ENCODE data around the gene SCUBE1. TPM values are rescaled to one million over a fixed set of nuclear protein-coding genes. Genes with fewer than 3 reads are reported as not detected.
"Not testable (repeated sequence)": the region's sequence is repeated elsewhere in the genome, so short reads cannot be mapped to it uniquely, and the experiment has no call there.

Gene SCUBE1
- total and polyA plus RNA-seq, 2 donors from 2014 or later = 2.3 to 7.1 TPM

DNA sequence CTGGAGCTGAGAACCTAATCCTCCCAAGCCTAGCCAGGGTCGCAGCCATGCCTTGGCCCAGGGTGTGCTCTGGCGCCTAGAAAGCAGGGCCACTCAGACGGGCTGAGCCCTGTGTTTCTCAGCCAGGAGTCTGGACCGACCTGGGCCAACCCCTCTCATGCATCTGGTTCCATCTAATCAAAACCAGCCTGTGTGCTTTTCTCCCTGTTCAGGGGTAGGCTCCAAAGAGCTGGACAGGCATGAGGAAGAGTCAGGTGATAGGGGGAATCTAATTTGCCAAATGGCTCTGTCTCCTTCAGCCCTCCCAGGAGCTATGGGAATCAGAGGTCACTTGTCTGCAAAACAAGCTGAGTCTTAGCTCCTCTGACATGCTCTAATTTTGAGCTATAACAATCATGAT lies 55.7 kb downstream of the SCUBE1 start:
- H3K27ac ChIP-seq (ENCODE audit: low read depth in 2 of 2, low read length in 2 of 2) = no peak overlapping the region
- H3K9ac ChIP-seq (ENCODE audit: low read length in 3 of 3) = no peak overlapping the region
- intact Hi-C loops (cut with DNase I) = no loop called here
- no peaks in the 10 kb centered on the region for H3K9me3 ChIP-seq (ENCODE audit: control insufficient read depth in 2 of 3, insufficient read depth in 1 of 3, low read length in 3 of 3)
- peaks cover 5 to 26% (median 9%) of the 10 kb centered on the region in 3 donors for H3K4me1 ChIP-seq (ENCODE audit: control insufficient read depth in 2 of 3, insufficient read depth in 2 of 3, low read depth in 1 of 3, low read length in 3 of 3)
- H3K4me3 ChIP-seq (ENCODE audit: low read length in 3 of 3) = no peak overlapping the region
- H3K36me3 ChIP-seq (ENCODE audit: control insufficient read depth in 2 of 3, insufficient read depth in 3 of 3, low read length in 3 of 3) = no peaks in the 10 kb centered on the region
- FAIRE-seq = no peak
- no peaks in the 10 kb centered on the region for H3K27me3 ChIP-seq (ENCODE audit: control insufficient read depth, insufficient read depth, low read length)
- DNase-seq = peak in 1 of 5 donors; percentile 34
- TF ChIP-seq, protein P1, sequence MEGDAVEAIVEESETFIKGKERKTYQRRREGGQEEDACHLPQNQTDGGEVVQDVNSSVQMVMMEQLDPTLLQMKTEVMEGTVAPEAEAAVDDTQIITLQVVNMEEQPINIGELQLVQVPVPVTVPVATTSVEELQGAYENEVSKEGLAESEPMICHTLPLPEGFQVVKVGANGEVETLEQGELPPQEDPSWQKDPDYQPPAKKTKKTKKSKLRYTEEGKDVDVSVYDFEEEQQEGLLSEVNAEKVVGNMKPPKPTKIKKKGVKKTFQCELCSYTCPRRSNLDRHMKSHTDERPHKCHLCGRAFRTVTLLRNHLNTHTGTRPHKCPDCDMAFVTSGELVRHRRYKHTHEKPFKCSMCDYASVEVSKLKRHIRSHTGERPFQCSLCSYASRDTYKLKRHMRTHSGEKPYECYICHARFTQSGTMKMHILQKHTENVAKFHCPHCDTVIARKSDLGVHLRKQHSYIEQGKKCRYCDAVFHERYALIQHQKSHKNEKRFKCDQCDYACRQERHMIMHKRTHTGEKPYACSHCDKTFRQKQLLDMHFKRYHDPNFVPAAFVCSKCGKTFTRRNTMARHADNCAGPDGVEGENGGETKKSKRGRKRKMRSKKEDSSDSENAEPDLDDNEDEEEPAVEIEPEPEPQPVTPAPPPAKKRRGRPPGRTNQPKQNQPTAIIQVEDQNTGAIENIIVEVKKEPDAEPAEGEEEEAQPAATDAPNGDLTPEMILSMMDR (IDR thresholded peaks at IDR 0.05; ENCODE audit: borderline replicate concordance, extremely low read depth, insufficient read depth) = no peak

DNA sequence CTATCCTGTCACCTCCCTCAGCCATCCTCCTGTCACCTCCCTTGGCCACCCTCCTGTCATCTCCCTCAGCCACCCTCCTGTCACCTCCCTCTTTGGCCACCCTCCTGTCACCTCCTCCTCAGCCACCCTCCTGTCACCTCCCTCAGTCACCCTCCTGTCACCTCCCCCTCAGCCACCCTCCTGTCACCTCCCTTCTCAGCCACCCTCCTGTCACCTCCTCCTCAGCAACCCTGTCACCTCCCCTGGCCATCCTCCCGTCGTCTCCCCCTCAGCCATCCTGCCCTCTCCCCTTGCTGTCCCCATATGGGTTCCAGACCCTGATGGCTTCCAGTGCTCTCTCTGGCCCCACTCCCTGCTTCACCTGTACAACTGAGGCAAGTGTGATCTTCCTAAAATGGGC lies 61.8 kb downstream of the SCUBE1 start:
- TF ChIP-seq, protein P1 (IDR thresholded peaks at IDR 0.05; ENCODE audit: borderline replicate concordance, extremely low read depth, insufficient read depth) = no peak
- intact Hi-C loops (cut with DNase I) = no loop called here
- Histone ChIP-seq H3K4me1 (ENCODE audit: control insufficient read depth in 2 of 3, insufficient read depth in 2 of 3, low read depth in 1 of 3, low read length in 3 of 3) (peaks cover 0 to 2% (median 0%) of the 10 kb centered on the region in 3 donors), H3K27ac (ENCODE audit: low read depth in 2 of 2, low read length in 2 of 2) (no peak overlapping the region), H3K9me3 (ENCODE audit: control insufficient read depth in 2 of 3, insufficient read depth in 1 of 3, low read length in 3 of 3) (no peaks in the 10 kb centered on the region), H3K27me3 (ENCODE audit: control insufficient read depth, insufficient read depth, low read length) (no peaks in the 10 kb centered on the region), H3K36me3 (ENCODE audit: control insufficient read depth in 2 of 3, insufficient read depth in 3 of 3, low read length in 3 of 3) (no peaks in the 10 kb centered on the region), H3K4me3 (ENCODE audit: low read length in 3 of 3) (no peak overlapping the region), H3K9ac (ENCODE audit: low read length in 3 of 3) (no peak overlapping the region)
- DNase-seq = no peak
- no peak for FAIRE-seq

DNA sequence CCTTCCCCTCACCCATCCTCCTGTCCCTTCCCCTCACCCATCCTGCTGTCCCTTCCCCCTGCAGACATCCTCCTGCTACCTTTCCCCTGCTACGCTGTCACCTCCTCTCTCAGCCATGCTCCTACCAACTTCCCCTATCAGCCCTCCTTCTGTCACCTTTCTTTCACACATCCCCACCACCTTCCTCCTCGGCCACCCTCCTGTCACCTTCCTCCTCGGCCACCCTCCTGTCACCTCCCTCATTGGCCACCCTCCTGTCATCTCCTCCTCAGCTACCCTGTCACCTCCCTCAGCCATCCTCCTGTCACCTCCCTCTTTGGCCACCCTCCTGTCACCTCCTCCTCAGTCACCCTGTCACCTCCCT lies 62.7 kb downstream of the SCUBE1 start:
- FAIRE-seq; H3K27ac ChIP-seq (ENCODE audit: low read depth in 2 of 2, low read length in 2 of 2); intact Hi-C loops (cut with DNase I); H3K4me1 ChIP-seq (ENCODE audit: control insufficient read depth in 2 of 3, insufficient read depth in 2 of 3, low read depth in 1 of 3, low read length in 3 of 3); H3K9ac ChIP-seq (ENCODE audit: low read length in 3 of 3); H3K4me3 ChIP-seq (ENCODE audit: low read length in 3 of 3); H3K27me3 ChIP-seq (ENCODE audit: control insufficient read depth, insufficient read depth, low read length); DNase-seq; H3K9me3 ChIP-seq (ENCODE audit: control insufficient read depth in 2 of 3, insufficient read depth in 1 of 3, low read length in 3 of 3); H3K36me3 ChIP-seq (ENCODE audit: control insufficient read depth in 2 of 3, insufficient read depth in 3 of 3, low read length in 3 of 3): not testable (repeated sequence)

DNA sequence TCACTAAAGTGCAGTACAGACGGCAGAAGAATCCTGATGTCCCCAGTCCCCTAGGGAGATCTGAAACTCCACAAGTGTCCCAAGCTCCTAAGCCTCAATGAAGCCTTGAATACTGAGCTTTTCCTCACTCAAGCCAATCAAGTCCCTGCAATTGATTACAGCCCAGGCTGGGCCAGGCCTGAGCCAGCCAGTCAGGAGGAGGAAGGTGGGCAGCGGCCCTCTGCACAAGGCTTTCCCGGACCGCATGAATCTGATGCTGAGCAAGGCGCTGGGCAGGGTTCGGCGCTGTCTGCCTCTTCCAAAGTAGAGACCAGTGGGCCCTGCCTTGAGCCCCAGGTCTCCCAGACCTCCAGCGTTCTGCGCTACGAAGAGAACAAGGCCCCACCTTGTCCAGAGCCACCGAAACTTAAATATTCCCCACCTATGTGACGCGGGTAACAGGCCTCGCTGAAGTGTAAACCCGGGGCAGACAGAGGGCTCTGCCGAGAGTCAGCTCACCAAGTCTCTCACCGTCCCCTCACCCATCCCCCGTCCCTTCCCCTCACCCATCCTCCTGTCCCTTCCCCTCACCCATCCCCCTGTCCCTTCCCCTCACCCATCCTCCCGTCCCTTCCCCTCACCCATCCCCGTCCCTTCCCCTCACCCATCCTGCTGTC lies 63.2 kb downstream of the SCUBE1 start:
- H3K9ac ChIP-seq (ENCODE audit: low read length in 3 of 3) = no peak overlapping the region
- H3K27me3 ChIP-seq (ENCODE audit: control insufficient read depth, insufficient read depth, low read length) = no peaks in the 10 kb centered on the region
- DNase-seq = no peak
- intact Hi-C loops (cut with DNase I) = no loop called here
- TF ChIP-seq, protein P1 (IDR thresholded peaks at IDR 0.05; ENCODE audit: borderline replicate concordance, extremely low read depth, insufficient read depth) = no peak
- no peaks in the 10 kb centered on the region for H3K9me3 ChIP-seq (ENCODE audit: control insufficient read depth in 2 of 3, insufficient read depth in 1 of 3, low read length in 3 of 3)
- no peaks in the 10 kb centered on the region for H3K36me3 ChIP-seq (ENCODE audit: control insufficient read depth in 2 of 3, insufficient read depth in 3 of 3, low read length in 3 of 3)
- peaks cover 0 to 2% (median 0%) of the 10 kb centered on the region in 3 donors for H3K4me1 ChIP-seq (ENCODE audit: control insufficient read depth in 2 of 3, insufficient read depth in 2 of 3, low read depth in 1 of 3, low read length in 3 of 3)
- no peak overlapping the region for H3K4me3 ChIP-seq (ENCODE audit: low read length in 3 of 3)
- no peak for FAIRE-seq
- H3K27ac ChIP-seq (ENCODE audit: low read depth in 2 of 2, low read length in 2 of 2) = no peak overlapping the region

Data from kidney (tissue), 14 donors.